HG03280 (cell line): Measurements from ENCODE around the gene WDR64.
A peak's percentile ranks its signal among the peaks of the same experiment; 100 is the strongest.
"Not testable (repeated sequence)": the region's sequence is repeated elsewhere in the genome, so short reads cannot be mapped to it uniquely, and the experiment has no call there.

Experiments
- ATAC-seq: cut with Tn5 transposase; IDR thresholded peaks from one replicate; pipeline ENCODE4 v1.9.1; 2021; ENCODE audit warnings: mild to moderate bottlenecking, moderate library complexity; ENCODE audit not compliant: unreplicated experiment

WDR64 gene

GRCh38 chr1:241654641-241655040 lies 2.6 kb downstream of the WDR64 start:
- no peak for ATAC-seq

DNA sequence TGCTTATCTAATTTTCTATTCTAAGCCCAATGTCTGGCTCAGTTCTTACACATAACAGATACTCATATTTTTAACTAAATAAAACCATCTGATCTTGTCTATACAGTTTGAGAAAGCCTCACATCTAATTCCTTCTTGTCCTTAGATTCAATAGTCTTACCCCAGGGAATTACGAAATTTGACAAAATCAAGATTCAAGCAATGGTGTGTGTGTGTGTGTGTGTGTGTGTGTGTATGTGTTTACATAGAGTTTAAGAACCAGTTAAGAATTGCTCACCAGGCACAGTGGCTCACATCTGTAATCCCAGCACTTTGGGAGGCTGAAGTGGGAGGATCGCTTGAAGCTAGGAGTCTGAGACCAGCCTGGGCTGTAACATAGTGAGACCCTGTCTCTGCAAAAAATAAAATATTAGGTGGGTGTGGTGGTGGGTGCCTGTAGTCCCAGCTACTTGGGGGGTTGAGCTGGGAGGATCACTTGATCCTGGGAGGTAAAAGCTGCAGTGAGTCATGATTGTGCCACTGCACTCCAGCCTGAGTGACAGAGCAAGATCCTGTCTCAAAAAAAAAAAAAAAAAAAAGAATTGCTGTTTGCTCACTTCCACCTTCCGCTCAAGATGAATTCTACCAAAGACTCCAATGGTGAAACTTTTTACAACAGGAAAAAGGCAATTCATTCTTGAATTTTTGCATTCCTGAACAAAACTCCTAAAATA lies 6.2 kb downstream of the WDR64 start:
- ATAC-seq: no peak

DNA sequence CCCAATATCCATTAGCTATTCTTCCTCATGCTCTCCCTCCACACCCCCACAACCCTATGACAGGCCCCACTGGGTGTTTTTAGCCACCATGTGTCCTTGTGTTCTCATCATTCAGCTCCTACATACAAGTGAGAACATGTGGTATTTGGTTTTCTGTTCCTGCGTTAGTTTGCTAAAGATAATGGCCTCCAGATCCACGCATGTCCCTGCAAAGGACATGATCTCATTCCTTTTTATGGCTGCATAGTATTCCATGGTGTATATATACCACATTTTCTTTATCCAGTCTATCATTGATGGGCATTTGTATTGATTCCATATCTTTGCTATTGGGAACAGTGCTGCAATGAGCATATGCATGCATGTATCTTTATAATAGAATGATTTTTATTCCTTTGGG lies 6.9 kb downstream of the WDR64 start:
- not testable (repeated sequence) for ATAC-seq

DNA sequence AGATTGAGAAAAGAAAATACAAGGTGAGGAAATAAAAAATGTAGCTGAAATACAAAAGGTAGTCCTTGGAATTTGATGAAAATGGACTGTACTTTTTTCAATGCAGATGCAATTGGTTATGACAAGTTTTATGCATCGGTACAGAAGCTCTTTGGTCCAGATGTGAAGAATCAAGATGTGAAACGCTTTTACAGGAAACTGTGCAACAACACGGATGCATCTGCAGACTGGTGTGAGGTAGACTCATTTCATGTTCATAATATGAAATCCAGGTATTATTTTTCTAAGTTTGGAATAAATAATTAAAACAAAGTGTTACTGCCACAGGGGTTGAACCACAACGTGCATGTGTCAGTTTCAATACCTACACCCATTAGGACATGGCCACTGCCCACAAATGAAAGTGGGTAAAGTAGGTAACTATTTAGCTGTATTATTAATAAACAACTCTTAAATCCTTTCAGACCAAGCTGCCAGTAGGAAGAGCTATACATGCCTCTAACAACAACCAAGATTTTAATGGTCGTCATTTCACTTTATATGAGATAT lies 8.4 kb downstream of the WDR64 start:
- no peak for ATAC-seq

DNA sequence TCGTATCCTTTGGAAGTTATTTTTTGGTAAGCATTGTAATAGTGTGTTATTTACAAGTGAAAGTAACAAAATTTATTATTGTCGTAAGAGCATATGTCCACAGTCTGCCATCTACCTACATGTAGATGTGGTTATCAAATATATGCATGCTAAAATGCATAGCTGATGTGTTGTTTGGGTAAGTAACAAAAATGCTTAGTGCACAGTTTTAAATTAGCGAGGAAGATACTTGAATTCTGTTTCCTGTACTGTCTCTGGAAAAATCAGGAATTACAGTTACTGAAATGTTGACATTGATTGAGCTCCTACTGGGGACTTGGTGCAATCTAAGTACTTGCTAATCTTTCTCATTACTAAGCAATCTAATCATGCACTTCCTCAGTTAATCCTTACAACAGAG lies 14.3 kb downstream of the WDR64 start:
- no peak for ATAC-seq

- no peak for ATAC-seq
These were observed 20.2 kb downstream of the WDR64 start for GRCh38 chr1:241672301-241672700.

GRCh38 chr1:241674805-241675384 lies 22.8 kb downstream of the WDR64 start:
- no peak for ATAC-seq

DNA sequence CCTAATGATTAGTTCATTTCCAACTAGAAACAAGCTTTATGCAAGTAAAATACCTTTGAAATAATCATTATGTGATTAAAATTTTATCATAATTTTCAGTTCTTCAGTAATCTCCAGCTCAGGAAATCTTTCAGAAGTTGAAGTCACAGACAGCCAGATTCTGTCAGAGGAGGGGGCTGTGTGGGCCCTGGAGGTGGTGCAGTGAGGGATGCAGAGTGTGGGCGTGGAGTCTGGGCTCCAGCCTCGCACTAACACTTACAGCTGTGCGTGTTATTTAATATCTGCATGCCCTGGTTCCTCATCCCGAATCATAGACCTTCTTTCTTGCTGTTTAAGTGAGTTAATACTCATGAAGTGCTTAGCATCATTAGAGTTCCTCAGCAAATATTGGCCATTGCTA lies 23.9 kb downstream of the WDR64 start:
- no peak for ATAC-seq

DNA sequence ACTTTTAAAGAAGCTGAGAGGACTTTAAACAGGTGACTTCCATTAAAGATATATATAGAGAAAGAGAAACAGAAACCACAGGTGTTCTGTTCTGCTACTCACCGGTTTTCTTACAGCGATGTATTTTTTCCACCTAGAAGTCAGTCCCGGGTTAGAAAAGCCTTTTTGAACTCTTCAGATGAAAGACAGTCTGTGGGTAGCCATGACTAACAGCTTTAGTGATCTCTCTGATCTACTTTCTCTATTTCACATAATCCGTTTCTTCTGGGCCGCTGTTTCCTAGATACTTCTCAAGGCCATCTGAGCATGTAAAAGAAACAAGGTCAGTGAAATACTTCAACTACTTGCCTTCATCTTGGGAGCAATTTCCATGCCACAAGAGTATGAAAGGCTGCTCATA lies 25.1 kb downstream of the WDR64 start:
- ATAC-seq: peak; percentile 95

DNA sequence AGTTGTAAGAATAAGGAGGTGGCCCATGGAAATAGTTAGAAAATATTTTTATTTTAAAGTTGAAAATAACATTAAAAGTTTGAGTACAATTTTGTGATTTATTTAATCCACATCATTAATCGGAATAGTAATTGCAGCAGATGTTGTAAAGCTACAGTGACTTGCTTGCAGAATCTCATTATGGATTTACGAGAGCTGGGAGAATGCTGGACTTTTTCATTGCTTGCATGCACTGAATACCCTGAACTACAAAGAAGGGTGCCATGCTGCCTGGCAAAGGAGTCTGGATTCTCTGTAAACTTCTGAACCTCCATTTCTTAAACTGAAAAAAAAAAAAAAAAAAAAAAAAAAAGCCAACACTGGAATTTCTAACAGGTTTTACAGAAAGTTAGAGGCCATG lies 26.5 kb downstream of the WDR64 start:
- ATAC-seq: no peak

DNA sequence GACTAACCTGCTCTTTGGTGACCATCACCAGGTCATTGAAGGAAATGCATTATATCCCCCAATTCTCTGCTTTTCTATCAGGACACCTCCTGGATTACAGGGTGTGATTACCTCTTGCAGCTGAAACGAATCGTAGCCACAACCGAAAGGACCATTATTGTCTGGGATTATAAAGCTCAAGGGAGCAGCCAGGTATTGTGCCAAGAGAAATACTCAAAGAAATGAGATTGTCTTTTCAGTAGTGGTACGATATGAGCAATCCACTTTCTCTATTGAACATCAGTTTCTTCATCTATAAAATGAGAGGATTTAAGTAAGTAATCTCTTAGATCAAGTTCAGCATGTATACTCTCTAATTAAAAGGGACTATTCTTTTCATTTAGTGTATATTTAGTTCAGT lies 27.3 kb downstream of the WDR64 start:
- no peak for ATAC-seq

DNA sequence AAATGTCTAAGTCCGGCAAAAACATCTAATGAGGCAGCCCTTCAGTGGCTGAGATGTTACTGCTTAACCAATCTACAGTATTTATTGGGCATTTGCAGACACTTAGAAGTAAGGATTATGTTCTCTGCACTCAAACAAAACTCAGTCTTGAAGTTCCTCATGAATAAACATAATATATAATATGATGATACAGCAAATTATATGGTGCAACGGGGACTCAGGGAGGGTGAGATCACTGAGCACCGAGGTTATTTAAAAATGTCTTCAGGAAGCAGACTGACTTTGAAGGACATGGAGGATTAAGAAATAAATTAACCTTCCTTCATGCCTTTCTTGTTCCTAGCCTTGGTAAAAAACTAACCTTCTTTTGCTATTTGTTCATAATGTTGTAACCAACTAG lies 27.9 kb downstream of the WDR64 start:
- ATAC-seq: no peak

- ATAC-seq: not testable (repeated sequence)
These were observed 29.9 kb downstream of the WDR64 start for GRCh38 chr1:241681861-241682448.

DNA sequence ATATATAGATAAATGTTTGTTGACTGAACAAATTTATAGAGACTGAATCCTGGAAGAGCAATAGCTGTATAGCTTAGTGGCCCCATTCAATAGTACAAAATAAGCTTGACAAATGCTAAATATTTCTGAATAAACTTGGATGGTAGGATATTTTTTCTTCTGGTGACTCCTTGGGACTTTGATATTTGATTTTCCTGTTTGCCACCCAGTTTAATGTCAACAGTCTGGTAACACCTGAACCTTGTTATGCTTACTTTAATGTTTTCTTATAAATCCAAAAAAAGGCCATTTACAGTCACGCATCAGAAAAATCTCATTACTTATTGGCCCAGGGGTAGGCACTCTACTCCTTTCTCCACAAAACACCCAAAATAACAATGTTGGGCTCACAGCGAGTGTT lies 30.8 kb downstream of the WDR64 start:
- ATAC-seq: no peak

DNA sequence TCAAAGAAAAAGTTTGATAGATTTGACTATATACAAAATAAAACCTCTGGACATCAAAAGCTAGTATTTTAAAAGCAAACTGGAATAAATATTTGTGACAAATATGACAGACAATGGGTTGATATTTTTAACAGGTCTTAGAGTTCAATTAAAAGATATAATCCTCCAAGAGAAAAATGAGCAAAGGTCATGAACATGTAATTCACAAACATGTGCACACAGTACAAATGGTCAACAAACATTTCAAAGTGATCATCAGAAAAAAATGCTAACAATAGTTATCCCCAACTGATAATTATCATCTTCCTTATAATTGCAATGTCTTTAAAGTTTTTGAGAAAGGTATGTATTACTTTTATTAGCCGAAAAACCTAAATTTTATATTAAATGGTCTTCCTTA lies 32.0 kb downstream of the WDR64 start:
- no peak for ATAC-seq

DNA sequence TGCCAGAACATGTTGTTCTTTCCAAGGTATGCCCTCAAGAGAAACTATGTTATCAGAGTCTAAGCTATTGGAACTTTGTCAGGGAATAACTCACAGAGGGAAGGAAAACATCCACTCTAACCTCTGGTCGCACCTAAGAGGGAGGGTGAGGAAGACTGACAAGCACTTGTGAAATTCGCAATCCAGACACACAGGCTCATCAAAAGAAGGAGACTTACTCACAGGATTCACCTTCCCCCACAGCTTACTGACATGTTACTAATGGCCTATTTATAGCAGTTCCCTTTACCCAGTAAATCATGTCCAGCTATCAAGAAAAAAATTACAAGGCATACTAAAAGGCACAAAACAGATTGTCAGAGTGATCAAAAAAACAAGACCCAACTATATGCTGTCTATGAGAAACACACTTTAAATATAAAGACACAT lies 36.9 kb downstream of the WDR64 start:
- ATAC-seq: no peak

GRCh38 chr1:241695246-241696171 lies 43.4 kb downstream of the WDR64 start:
- ATAC-seq: no peak

DNA sequence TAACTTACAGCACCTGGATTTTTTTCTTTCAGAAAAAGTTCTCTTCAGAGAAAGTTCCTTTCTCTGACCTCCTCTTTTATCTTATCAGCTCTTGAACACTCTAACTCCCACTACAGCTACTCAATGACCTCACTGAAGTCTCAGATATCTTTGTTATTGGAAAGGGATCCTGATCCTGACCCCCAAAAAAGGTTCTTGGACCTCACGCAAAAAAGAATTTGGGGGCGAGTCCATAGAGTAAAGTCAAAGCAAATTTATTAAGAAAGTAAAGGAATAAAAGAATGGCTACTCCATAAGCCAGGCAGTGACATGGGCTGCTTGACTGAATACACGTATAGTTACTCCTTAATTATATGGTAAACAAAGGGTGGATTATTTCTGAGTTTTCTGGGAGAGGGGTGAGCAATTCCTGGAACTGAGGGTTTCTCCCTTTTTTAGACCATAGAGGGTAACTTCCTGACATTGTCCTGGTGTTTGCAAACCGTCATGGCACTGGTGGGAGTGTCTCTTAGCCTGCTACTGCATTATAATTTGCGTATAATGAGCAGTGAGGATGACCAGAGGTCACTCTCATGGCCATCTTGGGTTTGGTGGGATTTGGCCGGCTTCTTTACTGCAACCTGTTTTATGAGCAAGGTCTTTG lies 44.2 kb downstream of the WDR64 start:
- no peak for ATAC-seq

- ATAC-seq: no peak
These were observed 44.9 kb downstream of the WDR64 start for GRCh38 chr1:241696815-241697639.

DNA sequence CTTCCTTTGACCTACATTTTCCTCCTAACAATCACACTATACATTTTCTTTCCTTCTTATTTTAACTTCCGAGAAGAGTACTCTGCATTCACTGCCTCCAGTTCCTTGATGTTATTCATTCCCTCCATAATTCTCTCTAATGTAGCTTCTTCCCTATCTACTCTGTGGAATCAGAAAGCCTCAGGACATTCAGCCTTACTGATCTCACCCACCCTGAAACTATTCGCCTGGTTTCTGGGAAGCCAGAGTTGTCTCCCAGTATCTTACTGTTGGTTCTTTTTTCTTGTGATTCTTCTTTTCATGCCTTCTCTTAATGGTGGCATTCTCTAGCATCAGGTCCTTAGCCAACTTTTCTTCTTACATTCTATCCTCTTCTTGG lies 45.5 kb downstream of the WDR64 start:
- no peak for ATAC-seq
